ENCODE data around the gene ECHS1.
"Not testable (repeated sequence)": the region's sequence is repeated elsewhere in the genome, so short reads cannot be mapped to it uniquely, and the experiment has no call there.

Gene ECHS1

GRCh38 chr10:133378251-133379096, 5.3 kb upstream of the ECHS1 start:
- DNase-seq (ENCODE audit: low spot score): peak; percentile 14

GRCh38 chr10:133377818-133378250, 4.7 kb upstream of the ECHS1 start:
- no peak for DNase-seq (ENCODE audit: low spot score)

GRCh38 chr10:133377025-133377817, 4.1 kb upstream of the ECHS1 start:
- DNase-seq (ENCODE audit: low spot score): no peak

GRCh38 chr10:133376183-133376582, 3.0 kb upstream of the ECHS1 start:
- DNase-seq (ENCODE audit: low spot score): not testable (repeated sequence)

- DNase-seq (ENCODE audit: low spot score): no peak
These were observed 2.4 kb upstream of the ECHS1 start for GRCh38 chr10:133375357-133376115.

GRCh38 chr10:133372507-133372906, 647 bp downstream of the ECHS1 start:
- no peak for DNase-seq (ENCODE audit: low spot score)

- DNase-seq (ENCODE audit: low spot score): no peak
These were observed 2.9 kb downstream of the ECHS1 start for GRCh38 chr10:133370030-133370786.

- DNase-seq (ENCODE audit: low spot score): no peak
These were observed 5.0 kb downstream of the ECHS1 start for GRCh38 chr10:133368153-133368552.

- DNase-seq (ENCODE audit: low spot score): not testable (repeated sequence)
These were observed 5.7 kb downstream of the ECHS1 start for GRCh38 chr10:133367461-133367860.

- DNase-seq (ENCODE audit: low spot score): no peak
These were observed 6.4 kb downstream of the ECHS1 start for GRCh38 chr10:133366751-133367150.

- no peak for DNase-seq (ENCODE audit: low spot score)
These were observed 7.0 kb downstream of the ECHS1 start for GRCh38 chr10:133366130-133366478.

GRCh38 chr10:133365461-133366129, 7.6 kb downstream of the ECHS1 start:
- DNase-seq (ENCODE audit: low spot score): no peak

GRCh38 chr10:133364645-133365431, 8.3 kb downstream of the ECHS1 start:
- no peak for DNase-seq (ENCODE audit: low spot score)

- DNase-seq (ENCODE audit: low spot score): no peak
These were observed 10.3 kb downstream of the ECHS1 start for GRCh38 chr10:133362846-133363245.

- DNase-seq (ENCODE audit: low spot score): no peak
These were observed 11.2 kb downstream of the ECHS1 start for GRCh38 chr10:133361773-133362441.

GRCh38 chr10:133361227-133361626, 11.9 kb downstream of the ECHS1 start:
- DNase-seq (ENCODE audit: low spot score): no peak

GRCh38 chr10:133359972-133360610, 13.1 kb downstream of the ECHS1 start:
- no peak for DNase-seq (ENCODE audit: low spot score)

GRCh38 chr10:133359554-133359971, 13.6 kb downstream of the ECHS1 start:
- DNase-seq (ENCODE audit: low spot score): peak; percentile 56

GRCh38 chr10:133358925-133359310, 14.2 kb downstream of the ECHS1 start:
- DNase-seq (ENCODE audit: low spot score): no peak
